SU-DHL-6 (cell line): ENCODE measurements around the gene ERH.

Experiments
- EZH2phosphoT487 ChIP-seq: fragments of 200-600 bp; sonication (generic), shearing (Covaris generic); conservative IDR thresholded peaks from 2 replicates; pipeline ENCODE4 v1.6.1; 2018; ENCODE audit warnings: mild to moderate bottlenecking, antibody characterized with exemption, low read length, moderate library complexity, mixed read lengths
- TF ChIP-seq, protein P1 (sequence below): fragments of 200-600 bp; sonication (generic); IDR thresholded peaks from one replicate; pipeline ENCODE4 v1.5.1; 2017; ENCODE audit warnings: antibody characterized with exemption, mild to moderate bottlenecking, low read length, moderate library complexity; ENCODE audit not compliant: insufficient read depth, poor library complexity, severe bottlenecking

DNA sequence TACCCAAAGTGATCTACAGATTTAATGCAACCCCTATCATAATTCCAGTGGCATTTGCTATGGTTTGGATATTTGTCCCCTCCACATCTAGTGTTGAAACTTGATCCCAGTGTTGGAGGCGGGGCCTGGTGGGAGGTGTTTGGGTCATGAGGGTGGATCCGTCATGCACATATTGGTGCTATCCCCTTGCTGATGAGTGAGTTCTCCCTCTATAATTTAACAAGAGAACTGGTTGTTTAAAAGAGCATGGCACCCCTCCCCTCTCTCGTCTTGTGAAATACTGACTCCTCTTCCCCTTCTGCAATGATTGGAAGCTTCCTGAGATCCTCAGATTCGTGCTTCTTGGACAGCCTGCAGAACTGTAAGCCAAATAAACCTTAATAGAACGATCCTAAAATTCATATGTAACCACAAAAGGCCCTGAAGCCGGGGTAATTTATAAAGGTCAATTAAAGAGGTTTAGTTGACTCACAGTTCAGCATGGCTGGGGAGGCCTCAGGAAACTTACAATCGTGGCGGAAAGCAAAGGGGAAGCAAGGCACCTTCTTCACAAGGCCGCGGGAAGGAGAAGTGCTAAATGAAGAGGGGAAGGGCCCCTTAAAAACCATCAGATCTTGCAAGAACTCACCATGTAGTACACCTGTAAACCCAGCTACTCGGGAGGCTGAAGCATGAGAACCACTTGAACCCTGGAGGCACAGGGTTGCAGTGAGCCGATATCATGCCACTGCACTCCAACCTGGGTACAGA, 41.6 kb upstream of the ERH start:
- TF ChIP-seq, protein P1, sequence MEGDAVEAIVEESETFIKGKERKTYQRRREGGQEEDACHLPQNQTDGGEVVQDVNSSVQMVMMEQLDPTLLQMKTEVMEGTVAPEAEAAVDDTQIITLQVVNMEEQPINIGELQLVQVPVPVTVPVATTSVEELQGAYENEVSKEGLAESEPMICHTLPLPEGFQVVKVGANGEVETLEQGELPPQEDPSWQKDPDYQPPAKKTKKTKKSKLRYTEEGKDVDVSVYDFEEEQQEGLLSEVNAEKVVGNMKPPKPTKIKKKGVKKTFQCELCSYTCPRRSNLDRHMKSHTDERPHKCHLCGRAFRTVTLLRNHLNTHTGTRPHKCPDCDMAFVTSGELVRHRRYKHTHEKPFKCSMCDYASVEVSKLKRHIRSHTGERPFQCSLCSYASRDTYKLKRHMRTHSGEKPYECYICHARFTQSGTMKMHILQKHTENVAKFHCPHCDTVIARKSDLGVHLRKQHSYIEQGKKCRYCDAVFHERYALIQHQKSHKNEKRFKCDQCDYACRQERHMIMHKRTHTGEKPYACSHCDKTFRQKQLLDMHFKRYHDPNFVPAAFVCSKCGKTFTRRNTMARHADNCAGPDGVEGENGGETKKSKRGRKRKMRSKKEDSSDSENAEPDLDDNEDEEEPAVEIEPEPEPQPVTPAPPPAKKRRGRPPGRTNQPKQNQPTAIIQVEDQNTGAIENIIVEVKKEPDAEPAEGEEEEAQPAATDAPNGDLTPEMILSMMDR: no peak
- TF ChIP-seq EZH2phosphoT487: no peak
